GM21723 (cell line): ENCODE data around the gene ALDH3B1.

Source experiments
- ATAC-seq: cut with Tn5 transposase; IDR thresholded peaks from one replicate; pipeline ENCODE4 v1.9.1; 2021; ENCODE audit warnings: mild to moderate bottlenecking, moderate library complexity; ENCODE audit not compliant: unreplicated experiment

ALDH3B1 gene

DNA sequence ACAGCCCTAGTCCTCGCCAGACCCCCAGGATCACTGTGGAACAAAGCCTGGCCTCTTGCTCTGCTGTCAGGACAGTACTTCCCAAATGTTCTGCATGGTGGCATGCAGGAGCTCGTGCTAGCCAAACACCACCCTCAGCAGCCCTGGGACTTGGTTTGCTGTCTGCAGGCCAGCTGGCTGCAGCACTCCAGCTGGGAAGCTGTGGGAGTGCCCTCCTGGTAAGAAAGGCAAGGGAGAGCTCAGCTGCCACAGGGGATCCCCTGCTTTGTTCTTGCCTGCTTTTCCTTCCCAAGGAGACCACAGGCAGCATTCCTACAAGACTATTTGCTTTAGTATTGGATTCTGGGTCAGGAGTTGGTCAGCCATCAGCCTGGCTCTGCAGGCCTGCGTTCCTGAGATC is 56.6 kb downstream of the ALDH3B1 start:
- ATAC-seq: no peak

DNA sequence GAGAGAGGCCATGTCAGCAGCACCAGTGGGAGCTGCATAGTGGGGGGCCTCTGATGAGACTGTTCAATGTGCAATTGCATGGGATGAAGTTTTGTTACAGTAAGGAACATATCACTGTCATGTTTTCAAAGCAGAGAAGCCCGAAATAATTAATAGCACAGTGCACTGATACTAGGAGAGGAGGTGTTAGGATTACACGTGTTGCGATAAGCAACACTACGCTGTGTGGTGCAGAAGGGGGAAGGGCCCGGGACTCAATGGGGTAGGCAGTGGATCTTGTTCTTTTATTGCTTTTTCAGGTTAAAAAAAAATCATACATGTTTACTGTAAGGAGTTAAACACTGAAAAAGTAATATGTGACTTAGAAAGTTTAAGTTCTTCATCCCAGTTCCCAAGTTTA is 57.9 kb downstream of the ALDH3B1 start:
- ATAC-seq: no peak

DNA sequence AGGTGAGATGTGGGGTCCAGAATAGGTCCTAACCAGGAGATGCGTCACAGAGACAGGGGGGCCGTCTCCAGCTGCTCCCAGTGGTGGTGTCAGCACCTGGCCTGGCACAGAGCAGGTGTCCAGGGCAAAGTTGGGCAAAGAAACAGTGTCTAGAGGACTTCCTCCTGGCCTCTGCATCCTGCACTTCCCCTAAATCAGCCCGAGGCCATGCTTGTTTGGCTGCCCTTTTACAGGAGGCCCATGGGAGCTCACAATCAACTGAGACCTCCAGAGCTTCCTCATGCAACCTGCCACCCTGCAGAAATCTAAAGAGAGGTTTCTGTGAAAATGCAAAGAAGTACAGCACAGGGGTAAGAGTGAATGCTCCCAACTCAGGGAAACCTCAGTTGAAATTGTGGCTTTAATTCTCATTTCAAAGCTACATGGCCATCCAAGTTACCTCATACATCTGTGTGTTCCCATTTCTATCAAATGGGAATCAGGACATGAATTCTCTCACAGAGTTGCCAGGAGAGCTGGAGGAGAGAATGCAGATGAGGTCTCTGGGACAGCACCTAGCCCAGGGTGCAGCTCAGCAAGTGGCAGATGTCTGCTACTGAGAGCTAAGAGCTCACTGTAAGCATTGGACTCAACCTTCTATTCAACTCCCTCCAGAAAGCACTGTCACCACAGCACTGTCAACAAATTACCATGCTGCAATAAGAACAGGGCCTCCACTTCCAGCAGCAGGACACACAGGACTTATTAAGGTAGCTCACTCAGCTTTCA is 61.3 kb downstream of the ALDH3B1 start:
- ATAC-seq: no peak

DNA sequence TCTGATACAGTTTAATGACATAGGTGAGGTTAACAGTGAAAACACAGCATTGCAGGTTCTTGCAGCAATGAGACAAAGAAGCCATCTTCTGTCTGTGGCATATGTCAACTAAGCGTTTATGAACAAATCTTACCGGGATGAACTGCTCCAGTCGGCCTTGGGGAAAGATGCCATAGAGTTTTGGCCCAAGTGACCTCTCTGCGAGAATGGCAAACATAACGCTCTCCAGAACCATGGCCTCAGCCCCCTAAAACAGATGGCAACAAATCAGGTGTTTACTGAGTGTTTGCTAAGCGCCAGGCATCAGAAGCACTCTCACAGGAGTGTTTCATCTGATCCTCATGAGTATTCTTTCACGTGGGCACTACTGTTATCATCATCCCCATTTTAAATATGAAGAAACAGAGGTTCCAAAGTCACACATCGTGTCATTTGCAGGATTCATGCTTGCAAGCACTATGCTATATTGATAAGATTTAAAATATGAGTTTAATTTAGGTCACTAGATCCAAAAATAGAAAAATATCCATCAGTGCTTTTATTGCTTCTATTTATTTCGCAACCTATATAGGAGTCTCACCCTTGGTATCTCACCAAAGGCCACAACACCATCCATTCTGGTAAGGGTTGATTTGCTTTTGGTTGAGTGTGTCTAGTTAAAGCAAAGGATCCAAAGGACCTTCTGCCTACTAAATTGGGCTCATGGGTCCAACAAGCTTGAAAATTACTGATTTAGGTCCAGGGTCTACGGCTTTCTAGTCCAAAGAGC is 64.6 kb downstream of the ALDH3B1 start:
- no peak for ATAC-seq

- no peak for ATAC-seq
These were observed 66.4 kb downstream of the ALDH3B1 start for GRCh38 chr11:68076371-68077042.

- ATAC-seq: no peak
These were observed 67.8 kb downstream of the ALDH3B1 start for GRCh38 chr11:68077617-68078582.
